Measurements from ENCODE around the gene STK11IP.

DNA sequence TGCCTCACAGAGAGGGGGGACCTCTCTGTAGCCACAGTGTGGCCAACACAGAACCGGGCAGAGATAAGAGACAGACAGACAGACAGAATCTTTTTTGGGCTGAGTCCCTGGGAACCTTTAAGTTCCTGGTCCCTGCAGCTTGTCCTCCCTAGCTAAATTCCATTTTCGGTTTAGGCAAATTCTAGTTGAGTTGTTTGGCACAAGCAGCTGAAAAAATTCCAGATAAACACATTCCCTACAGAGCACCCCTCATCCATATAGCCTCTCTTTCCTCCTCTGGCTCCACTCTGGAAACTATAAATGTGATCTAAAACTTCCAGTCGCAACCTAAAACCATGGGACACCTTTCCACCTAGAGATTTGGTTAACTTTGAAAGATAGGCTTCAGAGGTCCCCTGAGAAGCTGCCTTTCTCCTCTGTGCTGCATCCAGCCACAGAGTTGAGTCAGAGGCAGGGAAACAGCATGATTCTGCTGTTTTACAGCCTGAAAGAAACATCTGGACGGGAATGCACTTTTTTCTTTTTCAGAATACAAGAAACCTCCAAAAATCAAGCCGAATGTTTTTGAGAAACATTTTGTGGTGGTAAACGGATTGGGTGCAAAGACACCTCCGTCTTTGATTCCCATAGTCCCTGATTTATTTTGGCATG lies 60.7 kb downstream of the STK11IP start:
- TF ChIP-seq, protein P1, sequence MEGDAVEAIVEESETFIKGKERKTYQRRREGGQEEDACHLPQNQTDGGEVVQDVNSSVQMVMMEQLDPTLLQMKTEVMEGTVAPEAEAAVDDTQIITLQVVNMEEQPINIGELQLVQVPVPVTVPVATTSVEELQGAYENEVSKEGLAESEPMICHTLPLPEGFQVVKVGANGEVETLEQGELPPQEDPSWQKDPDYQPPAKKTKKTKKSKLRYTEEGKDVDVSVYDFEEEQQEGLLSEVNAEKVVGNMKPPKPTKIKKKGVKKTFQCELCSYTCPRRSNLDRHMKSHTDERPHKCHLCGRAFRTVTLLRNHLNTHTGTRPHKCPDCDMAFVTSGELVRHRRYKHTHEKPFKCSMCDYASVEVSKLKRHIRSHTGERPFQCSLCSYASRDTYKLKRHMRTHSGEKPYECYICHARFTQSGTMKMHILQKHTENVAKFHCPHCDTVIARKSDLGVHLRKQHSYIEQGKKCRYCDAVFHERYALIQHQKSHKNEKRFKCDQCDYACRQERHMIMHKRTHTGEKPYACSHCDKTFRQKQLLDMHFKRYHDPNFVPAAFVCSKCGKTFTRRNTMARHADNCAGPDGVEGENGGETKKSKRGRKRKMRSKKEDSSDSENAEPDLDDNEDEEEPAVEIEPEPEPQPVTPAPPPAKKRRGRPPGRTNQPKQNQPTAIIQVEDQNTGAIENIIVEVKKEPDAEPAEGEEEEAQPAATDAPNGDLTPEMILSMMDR (IDR thresholded peaks at IDR 0.05), result no peak
- TF ChIP-seq POLR2A (IDR thresholded peaks at IDR 0.05) (no peak), EP300 (IDR thresholded peaks at IDR 0.05) (no peak), POLR2AphosphoS5 (IDR thresholded peaks at IDR 0.05) (no peak)

Data from suprapubic skin (tissue), 4 donors.